GM08714 (cell line): ENCODE measurements around the gene LAMA1.

Source experiments
- H3K4me3 ChIP-seq: fragments of 200-500 bp; sonication (Bioruptor generic); 2 replicates; pipeline ENCODE4 v1.5.1; 2014; ENCODE audit warnings: mild to moderate bottlenecking, low read length, inconsistent platforms
- ZNF274 ChIP-seq: IDR thresholded peaks from 2 replicates; pipeline ENCODE4 v1.6.1; 2012; ENCODE audit warnings: mild to moderate bottlenecking, low read depth, low read length

LAMA1 gene

GRCh38 chr18:6920099-6920955, 197.3 kb downstream of the LAMA1 start:
- TF ChIP-seq ZNF274, result no peak
- no peak overlapping the region for H3K4me3 ChIP-seq

DNA sequence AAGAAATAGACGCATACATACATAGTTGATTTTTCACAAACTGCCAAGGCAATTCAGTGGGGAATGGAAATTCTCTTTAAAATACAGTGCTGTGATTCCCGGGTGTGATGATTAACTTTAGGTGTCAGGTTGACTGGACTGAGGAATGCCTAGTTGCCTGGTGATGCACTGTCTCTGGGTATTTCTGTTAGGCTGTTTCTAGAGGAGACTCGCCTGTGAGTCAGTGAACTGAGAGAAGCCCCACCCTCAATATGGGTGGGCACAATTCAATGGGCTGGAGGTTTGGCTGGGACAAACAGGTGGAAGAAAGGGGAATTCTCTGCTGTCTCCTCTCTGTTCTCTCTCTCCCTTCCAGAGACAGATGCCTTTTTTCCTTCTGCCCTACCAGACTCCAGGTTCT, 200.5 kb downstream of the LAMA1 start:
- no peak for TF ChIP-seq ZNF274
- no peak overlapping the region for H3K4me3 ChIP-seq

- no peak for TF ChIP-seq ZNF274
Observed at GRCh38 chr18:6901286-6901926, 216.2 kb downstream of the LAMA1 start.

GRCh38 chr18:6891788-6892187, 225.8 kb downstream of the LAMA1 start:
- no peak overlapping the region for H3K4me3 ChIP-seq
- TF ChIP-seq ZNF274, result no peak

More at GRCh38 chr18:6901286-6901926, 216.2 kb downstream of the LAMA1 start:
- H3K4me3 ChIP-seq, result no peak overlapping the region
